Measurements from ENCODE around the gene SQOR. TPM values are rescaled to one million over a fixed set of nuclear protein-coding genes. Genes with fewer than 3 reads are reported as not detected.
A peak's percentile ranks its signal among the peaks of the same experiment; 100 is the strongest.
"Not testable (repeated sequence)": the region's sequence is repeated elsewhere in the genome, so short reads cannot be mapped to it uniquely, and the experiment has no call there.

SQOR gene
- total RNA-seq, 1 experiment from 2014 or later = 47.0 TPM

- DNase-seq (ENCODE audit: low read depth) = peak; percentile 42
Observed at GRCh38 chr15:45631776-45632175, 3.1 kb upstream of the SQOR start.

- DNase-seq (ENCODE audit: low read depth) = no peak
Observed at GRCh38 chr15:45635191-45635638, 386 bp downstream of the SQOR start.

GRCh38 chr15:45635763-45636292, 999 bp downstream of the SQOR start:
- no peak for DNase-seq (ENCODE audit: low read depth)

GRCh38 chr15:45637141-45637540, 2.3 kb downstream of the SQOR start:
- no peak for DNase-seq (ENCODE audit: low read depth)

- DNase-seq (ENCODE audit: low read depth) = peak; percentile 84
Observed at GRCh38 chr15:45637552-45638033, 2.8 kb downstream of the SQOR start.

- DNase-seq (ENCODE audit: low read depth) = peak; percentile 95
Observed at GRCh38 chr15:45640616-45641015, 5.8 kb downstream of the SQOR start.

- peak; percentile 71 for DNase-seq (ENCODE audit: low read depth)
Observed at GRCh38 chr15:45641374-45641781, 6.5 kb downstream of the SQOR start.

- DNase-seq (ENCODE audit: low read depth) = peak; percentile 81
Observed at GRCh38 chr15:45641999-45642932, 7.4 kb downstream of the SQOR start.

GRCh38 chr15:45644437-45644836, 9.6 kb downstream of the SQOR start:
- no peak for DNase-seq (ENCODE audit: low read depth)

GRCh38 chr15:45645026-45645980, 10.5 kb downstream of the SQOR start:
- peak; percentile 36 for DNase-seq (ENCODE audit: low read depth)

GRCh38 chr15:45646220-45646619, 11.4 kb downstream of the SQOR start:
- DNase-seq (ENCODE audit: low read depth) = peak; percentile 18

- DNase-seq (ENCODE audit: low read depth) = no peak
Observed at GRCh38 chr15:45647828-45648227, 13.0 kb downstream of the SQOR start.

- DNase-seq (ENCODE audit: low read depth) = peak; percentile 83
Observed at GRCh38 chr15:45648521-45649200, 13.8 kb downstream of the SQOR start.

GRCh38 chr15:45650007-45650406, 15.2 kb downstream of the SQOR start:
- not testable (repeated sequence) for DNase-seq (ENCODE audit: low read depth)

- DNase-seq (ENCODE audit: low read depth) = no peak
Observed at GRCh38 chr15:45650889-45651525, 16.2 kb downstream of the SQOR start.

- no peak for DNase-seq (ENCODE audit: low read depth)
Observed at GRCh38 chr15:45653702-45654424, 19.0 kb downstream of the SQOR start.

GRCh38 chr15:45654749-45655148, 19.9 kb downstream of the SQOR start:
- no peak for DNase-seq (ENCODE audit: low read depth)

GRCh38 chr15:45657254-45657653, 22.4 kb downstream of the SQOR start:
- DNase-seq (ENCODE audit: low read depth) = no peak

GRCh38 chr15:45657764-45658545, 23.1 kb downstream of the SQOR start:
- DNase-seq (ENCODE audit: low read depth) = no peak
